AG09309 (cell line): Measurements from ENCODE around the gene MKKS.

Experiments used
- DNase-seq: peaks from one replicate; pipeline ENCODE4 v3.0.0-alpha.2; 2010; ENCODE audit warnings: low read depth
- H3K4me3 ChIP-seq: 2 replicates; pipeline ENCODE4 v1.5.1; 2011; ENCODE audit warnings: mild to moderate bottlenecking, low read depth, low read length, moderate library complexity; ENCODE audit not compliant: control insufficient read depth
- TF ChIP-seq, protein P1 (sequence below): IDR thresholded peaks from 2 replicates; pipeline ENCODE4 v1.5.1; 2011; ENCODE audit warnings: mild to moderate bottlenecking, low read depth, low read length, inconsistent platforms; ENCODE audit not compliant: insufficient read depth, control insufficient read depth; ENCODE audit errors: missing control alignments

MKKS gene

DNA sequence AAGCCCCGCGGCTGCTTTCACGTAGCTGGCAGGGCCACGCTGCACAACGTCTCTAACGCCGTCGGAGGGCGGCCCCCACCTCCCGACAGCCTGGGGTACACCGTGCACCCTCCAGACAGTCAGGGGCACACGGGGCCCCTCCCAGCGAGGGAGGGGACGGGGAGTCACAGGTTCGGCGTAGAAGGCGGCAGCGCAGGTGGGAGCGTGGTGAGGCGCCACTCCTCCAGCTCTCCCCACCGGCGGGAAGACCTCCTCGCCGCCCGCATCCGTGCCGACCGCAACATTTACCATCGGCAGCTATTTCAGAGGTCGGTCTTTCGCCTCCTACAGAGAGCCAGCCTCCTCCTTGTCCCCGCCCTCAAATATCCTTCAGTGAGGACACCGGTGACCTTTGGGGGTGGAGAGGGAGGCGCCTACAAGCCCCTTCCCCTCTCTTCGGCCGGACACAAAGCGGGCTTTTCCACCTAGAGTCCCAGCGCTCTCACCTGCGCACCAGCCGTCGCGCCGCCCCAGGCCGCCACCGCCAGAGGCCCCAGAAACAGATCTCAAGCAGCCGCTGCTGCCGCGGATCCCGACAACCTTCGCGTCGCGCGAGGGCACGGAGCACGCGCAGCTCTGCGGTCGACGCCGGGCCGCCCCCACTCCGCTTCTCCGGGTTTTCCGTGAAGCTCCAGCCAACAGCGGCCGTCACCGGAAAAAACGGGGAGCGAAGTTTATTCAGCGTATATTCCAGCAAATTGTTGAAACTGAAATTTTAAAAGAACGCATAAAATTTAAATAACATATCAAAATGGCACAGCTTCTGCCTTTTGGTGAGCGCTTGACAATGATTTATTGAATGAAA, at the start of gene MKKS:
Gene MKKS, minus strand, starts transcription at position 600 of the 844 bp plus-strand sequence. CDS start 20,708 bp downstream, outside the sequence.
- DNase-seq, result peak; percentile 70
- TF ChIP-seq, protein P1, sequence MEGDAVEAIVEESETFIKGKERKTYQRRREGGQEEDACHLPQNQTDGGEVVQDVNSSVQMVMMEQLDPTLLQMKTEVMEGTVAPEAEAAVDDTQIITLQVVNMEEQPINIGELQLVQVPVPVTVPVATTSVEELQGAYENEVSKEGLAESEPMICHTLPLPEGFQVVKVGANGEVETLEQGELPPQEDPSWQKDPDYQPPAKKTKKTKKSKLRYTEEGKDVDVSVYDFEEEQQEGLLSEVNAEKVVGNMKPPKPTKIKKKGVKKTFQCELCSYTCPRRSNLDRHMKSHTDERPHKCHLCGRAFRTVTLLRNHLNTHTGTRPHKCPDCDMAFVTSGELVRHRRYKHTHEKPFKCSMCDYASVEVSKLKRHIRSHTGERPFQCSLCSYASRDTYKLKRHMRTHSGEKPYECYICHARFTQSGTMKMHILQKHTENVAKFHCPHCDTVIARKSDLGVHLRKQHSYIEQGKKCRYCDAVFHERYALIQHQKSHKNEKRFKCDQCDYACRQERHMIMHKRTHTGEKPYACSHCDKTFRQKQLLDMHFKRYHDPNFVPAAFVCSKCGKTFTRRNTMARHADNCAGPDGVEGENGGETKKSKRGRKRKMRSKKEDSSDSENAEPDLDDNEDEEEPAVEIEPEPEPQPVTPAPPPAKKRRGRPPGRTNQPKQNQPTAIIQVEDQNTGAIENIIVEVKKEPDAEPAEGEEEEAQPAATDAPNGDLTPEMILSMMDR, result peak; percentile 3
- peak within 1 kb of the TSS; percentile 98 for H3K4me3 ChIP-seq

DNA sequence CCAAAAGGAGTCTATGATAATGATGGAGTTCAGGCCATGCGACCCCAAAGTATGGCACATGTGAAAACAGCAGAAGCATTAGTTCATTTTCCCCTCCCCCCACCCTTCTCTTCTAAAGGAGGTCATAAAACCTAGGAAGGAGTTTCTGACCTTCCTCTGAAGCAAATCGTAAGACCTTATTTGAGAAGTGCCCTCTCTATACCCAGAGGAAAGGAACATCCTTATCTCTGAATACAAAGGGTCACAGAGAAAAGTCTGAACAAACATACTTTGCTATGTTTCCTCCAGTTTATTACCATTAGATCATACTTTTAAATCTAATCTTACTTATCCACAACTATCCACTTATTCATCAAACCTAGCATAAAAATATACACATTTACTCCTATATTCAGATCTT, 49.7 kb upstream of the MKKS start:
- no peak overlapping the region for H3K4me3 ChIP-seq
- no peak for DNase-seq
- TF ChIP-seq, protein P1, result no peak

DNA sequence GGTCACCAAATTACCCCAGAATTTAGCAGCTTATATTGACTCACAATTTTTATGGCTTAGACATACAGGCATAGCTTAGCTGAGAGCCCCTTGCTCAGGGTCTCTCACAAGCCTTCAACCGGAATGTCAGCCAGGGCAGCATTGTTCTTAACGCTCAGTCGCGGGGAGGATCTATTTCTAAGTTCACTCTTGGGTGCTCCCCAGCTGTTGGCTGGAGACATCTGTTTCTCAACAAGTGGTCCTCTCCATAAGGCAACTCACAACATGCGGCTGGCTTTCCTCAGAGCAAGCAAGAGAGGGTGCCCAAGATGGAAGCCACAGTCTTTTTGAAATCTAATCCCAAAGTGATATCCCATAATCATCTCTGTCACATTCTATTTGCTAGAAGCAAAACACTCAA, 47.7 kb upstream of the MKKS start:
- TF ChIP-seq, protein P1, result no peak
- H3K4me3 ChIP-seq, result no peak overlapping the region

DNA sequence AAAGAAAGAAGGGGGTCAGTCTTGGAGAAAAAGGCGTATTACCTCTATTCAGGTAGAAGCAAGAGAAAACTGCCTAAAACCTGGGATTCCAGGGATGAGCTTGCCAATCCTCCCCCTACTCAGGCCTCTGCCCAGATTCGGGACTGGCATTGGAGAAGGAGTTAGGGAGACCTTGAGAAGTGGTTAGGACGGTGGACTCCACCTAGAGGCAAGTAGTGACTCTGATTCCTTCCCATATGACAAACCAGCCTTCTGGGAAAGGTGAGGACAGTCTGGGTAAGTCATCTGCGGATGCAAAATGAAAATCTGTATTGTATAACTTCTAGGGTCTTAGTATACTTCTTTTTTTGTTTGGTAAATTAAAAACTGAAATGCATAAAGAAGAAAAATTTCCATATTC, 44.9 kb upstream of the MKKS start:
- H3K4me3 ChIP-seq, result no peak overlapping the region
- DNase-seq, result no peak
- TF ChIP-seq, protein P1, result no peak

More for the DNA sequence above, 47.7 kb upstream of the MKKS start:
- DNase-seq, result no peak

DNA sequence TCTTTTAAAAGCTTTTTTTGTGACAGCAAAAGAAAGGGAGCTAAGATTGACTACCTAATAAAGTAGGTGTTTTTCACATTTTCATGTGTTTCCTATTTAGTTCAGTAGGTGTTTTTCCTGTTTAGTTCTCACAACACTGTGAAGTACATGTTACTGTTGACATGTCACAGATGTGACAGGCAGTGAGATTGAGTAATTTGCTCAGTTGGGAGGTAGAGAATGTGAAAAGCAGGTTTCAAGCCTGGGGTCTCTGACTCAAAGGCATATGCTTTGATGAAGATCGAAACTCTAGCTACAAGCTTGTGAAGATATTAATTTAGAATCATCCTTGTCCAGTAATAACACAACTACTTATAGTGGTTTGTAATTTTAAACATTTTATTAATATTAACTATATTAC, 44.2 kb upstream of the MKKS start:
- H3K4me3 ChIP-seq, result no peak overlapping the region
- DNase-seq, result no peak
- TF ChIP-seq, protein P1, result no peak

DNA sequence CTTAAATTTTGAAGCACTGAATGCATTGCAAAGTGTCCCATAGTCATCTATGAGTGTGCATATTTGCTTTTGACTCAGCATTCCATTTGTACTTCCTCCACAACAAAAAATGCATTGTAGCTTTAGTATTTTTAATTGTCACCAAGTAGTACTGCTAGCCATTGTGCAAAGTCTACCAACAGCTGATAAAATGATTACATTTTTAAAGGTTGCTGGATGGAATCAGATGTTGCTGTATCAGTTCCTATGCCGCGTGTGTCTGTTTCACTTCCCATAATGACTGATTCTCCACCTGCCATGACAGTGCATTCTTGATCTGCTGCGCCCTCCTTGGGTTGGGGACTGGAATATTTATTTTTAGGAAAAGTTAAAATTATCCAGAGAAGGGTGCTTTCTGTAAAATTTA, 42.3 kb upstream of the MKKS start:
- TF ChIP-seq, protein P1, result no peak
- no peak for DNase-seq
- no peak overlapping the region for H3K4me3 ChIP-seq

DNA sequence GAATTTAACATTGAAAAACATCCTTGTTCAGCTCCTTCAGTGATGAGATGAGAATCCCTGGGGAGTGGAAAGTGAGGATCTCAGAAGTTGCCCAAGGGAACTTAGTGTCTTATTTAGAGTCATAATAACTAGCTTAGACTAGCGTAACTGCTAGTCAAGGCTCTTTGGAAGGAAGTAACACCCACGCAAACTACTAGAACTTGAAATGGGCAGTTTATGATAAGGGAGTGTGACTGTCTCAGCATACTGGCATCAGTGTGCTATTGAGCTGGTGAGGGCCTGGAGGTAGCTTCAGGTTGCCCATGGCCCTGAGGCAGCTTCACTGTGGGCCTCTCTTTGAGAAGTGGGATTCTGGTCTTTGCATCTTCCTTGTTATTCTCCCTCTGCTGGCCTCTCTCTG, 41.2 kb upstream of the MKKS start:
- TF ChIP-seq, protein P1, result no peak
- H3K4me3 ChIP-seq, result no peak overlapping the region
- no peak for DNase-seq
